SK-N-SH treated with all-trans-retinoic acid at 6 μM for 48 hours (cell line): ENCODE measurements around the gene KLF17.

ENCODE experiments used
- ATAC-seq: fragments of 200-7000 bp; cut with Tn5 transposase; 3 replicates; pipeline ENCODE4 v1.9.1; 2020; ENCODE audit warnings: mild to moderate bottlenecking, moderate library complexity
- ARNTL ChIP-seq: fragments of 450-650 bp; formaldehyde crosslinking; IDR thresholded peaks from 2 replicates; pipeline ENCODE4 v1.5.0; 2020; ENCODE audit warnings: low read depth, mild to moderate bottlenecking, moderate library complexity, borderline replicate concordance
- BACH2 ChIP-seq: fragments of 250-450 bp; sonication (Bioruptor Pico); IDR thresholded peaks from 2 replicates; pipeline ENCODE4 v1.9.0; 2021; ENCODE audit warnings: mild to moderate bottlenecking, borderline replicate concordance
- CREB5 ChIP-seq: fragments of 250-450 bp; sonication (Bioruptor Pico); IDR thresholded peaks from 2 replicates; pipeline ENCODE4 v1.5.1; 2020; ENCODE audit warnings: low read depth, mild to moderate bottlenecking, moderate library complexity
- CSDC2 ChIP-seq: fragments of 250-450 bp; sonication (Bioruptor Pico); IDR thresholded peaks from 2 replicates; pipeline ENCODE4 v1.5.0; 2020; ENCODE audit warnings: mild to moderate bottlenecking, moderate library complexity
- ESRRG ChIP-seq: fragments of 250-450 bp; sonication (Bioruptor Pico); IDR thresholded peaks from 2 replicates; pipeline ENCODE4 v1.6.1; 2021; ENCODE audit warnings: mild to moderate bottlenecking
- GLIS3 ChIP-seq: fragments of 250-450 bp; sonication (Bioruptor Pico); IDR thresholded peaks from 2 replicates; pipeline ENCODE4 v1.5.0; 2020; ENCODE audit warnings: mild to moderate bottlenecking, moderate library complexity
- ISL1 ChIP-seq: fragments of 250-450 bp; sonication (Bioruptor Pico); IDR thresholded peaks from 2 replicates; pipeline ENCODE4 v2.1.2; 2022; ENCODE audit warnings: mild to moderate bottlenecking, moderate library complexity
- OSR1 ChIP-seq: fragments of 250-450 bp; sonication (Bioruptor Pico); IDR thresholded peaks from 2 replicates; pipeline ENCODE4 v1.8.0; 2022; ENCODE audit warnings: moderate library complexity, mild to moderate bottlenecking, inconsistent platforms
- PPARA ChIP-seq: fragments of 250-450 bp; sonication (Bioruptor Pico); IDR thresholded peaks from 2 replicates; pipeline ENCODE4 v1.5.0; 2020; ENCODE audit warnings: mild to moderate bottlenecking, borderline replicate concordance
- SNAI2 ChIP-seq: fragments of 250-450 bp; sonication (Bioruptor Pico); IDR thresholded peaks from 2 replicates; pipeline ENCODE4 v1.5.0; 2020; ENCODE audit warnings: mild to moderate bottlenecking, moderate library complexity
- TCF4 ChIP-seq: fragments of 250-450 bp; sonication (Bioruptor Pico); IDR thresholded peaks from 2 replicates; pipeline ENCODE4 v1.8.0; 2021; ENCODE audit warnings: mild to moderate bottlenecking, moderate library complexity, borderline replicate concordance
- ZC3H10 ChIP-seq: fragments of 250-450 bp; sonication (Bioruptor Pico); IDR thresholded peaks from 2 replicates; pipeline ENCODE4 v1.5.1; 2021; ENCODE audit warnings: mild to moderate bottlenecking, moderate library complexity
- ZFP3 ChIP-seq: fragments of 250-450 bp; sonication (Bioruptor Pico); IDR thresholded peaks from 2 replicates; pipeline ENCODE4 v1.5.0; 2020; ENCODE audit warnings: mild to moderate bottlenecking, moderate library complexity
- ZFP30 ChIP-seq: fragments of 450-650 bp; formaldehyde crosslinking; IDR thresholded peaks from 2 replicates; pipeline ENCODE4 v1.5.0; 2022; ENCODE audit warnings: mild to moderate bottlenecking, moderate library complexity
- ZNF565 ChIP-seq: fragments of 450-650 bp; formaldehyde crosslinking; conservative IDR thresholded peaks from 2 replicates; pipeline ENCODE4 v1.5.0; 2020; ENCODE audit warnings: low read depth, mild to moderate bottlenecking, moderate library complexity
- ZNF70 ChIP-seq: fragments of 450-650 bp; formaldehyde crosslinking; IDR thresholded peaks from 2 replicates; pipeline ENCODE4 v1.5.0; 2020; ENCODE audit warnings: mild to moderate bottlenecking, moderate library complexity
- ZNF8 ChIP-seq: fragments of 450-650 bp; formaldehyde crosslinking; IDR thresholded peaks from 2 replicates; pipeline ENCODE4 v1.5.0; 2020; ENCODE audit warnings: mild to moderate bottlenecking, moderate library complexity
- TF ChIP-seq, protein P1 (sequence below): fragments of 250-450 bp; sonication (Bioruptor Pico); IDR thresholded peaks from 2 replicates; pipeline ENCODE4 v1.8.0; 2020; ENCODE audit warnings: mild to moderate bottlenecking, moderate library complexity, borderline replicate concordance
- TF ChIP-seq, protein P2 (sequence below): fragments of 250-450 bp; sonication (Bioruptor Pico); IDR thresholded peaks from 2 replicates; pipeline ENCODE4 v1.5.0; 2020; ENCODE audit warnings: mild to moderate bottlenecking, moderate library complexity

Gene KLF17

GRCh38 chr1:44168520-44169098 lies 50.0 kb downstream of the KLF17 start (continued):
- TF ChIP-seq ZNF70 = no peak
- TF ChIP-seq ZFP30 (CRISPR knock-in tag) = no peak
- TF ChIP-seq OSR1 = no peak
- no peak for TF ChIP-seq TCF4
- TF ChIP-seq, all 23 proteins: peak for 0

- no peak for ATAC-seq
These were observed 51.7 kb downstream of the KLF17 start for GRCh38 chr1:44170281-44170823.

GRCh38 chr1:44174630-44175029 lies 56.0 kb downstream of the KLF17 start:
- no peak for ATAC-seq
- TF ChIP-seq BACH2 (CRISPR knock-in tag) (no peak), PPARA (CRISPR knock-in tag) (no peak), GLIS3 (CRISPR knock-in tag) (no peak), SNAI2 (CRISPR knock-in tag) (no peak), CSDC2 (CRISPR knock-in tag) (no peak), ARNTL (no peak), ISL1 (CRISPR knock-in tag) (no peak), ZFP30 (CRISPR knock-in tag) (no peak)
- TF ChIP-seq, protein P1, sequence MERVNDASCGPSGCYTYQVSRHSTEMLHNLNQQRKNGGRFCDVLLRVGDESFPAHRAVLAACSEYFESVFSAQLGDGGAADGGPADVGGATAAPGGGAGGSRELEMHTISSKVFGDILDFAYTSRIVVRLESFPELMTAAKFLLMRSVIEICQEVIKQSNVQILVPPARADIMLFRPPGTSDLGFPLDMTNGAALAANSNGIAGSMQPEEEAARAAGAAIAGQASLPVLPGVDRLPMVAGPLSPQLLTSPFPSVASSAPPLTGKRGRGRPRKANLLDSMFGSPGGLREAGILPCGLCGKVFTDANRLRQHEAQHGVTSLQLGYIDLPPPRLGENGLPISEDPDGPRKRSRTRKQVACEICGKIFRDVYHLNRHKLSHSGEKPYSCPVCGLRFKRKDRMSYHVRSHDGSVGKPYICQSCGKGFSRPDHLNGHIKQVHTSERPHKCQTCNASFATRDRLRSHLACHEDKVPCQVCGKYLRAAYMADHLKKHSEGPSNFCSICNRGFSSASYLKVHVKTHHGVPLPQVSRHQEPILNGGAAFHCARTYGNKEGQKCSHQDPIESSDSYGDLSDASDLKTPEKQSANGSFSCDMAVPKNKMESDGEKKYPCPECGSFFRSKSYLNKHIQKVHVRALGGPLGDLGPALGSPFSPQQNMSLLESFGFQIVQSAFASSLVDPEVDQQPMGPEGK (CRISPR knock-in tag) = no peak

More at GRCh38 chr1:44170281-44170823, 51.7 kb downstream of the KLF17 start:
- no peak for TF ChIP-seq CREB5 (CRISPR knock-in tag)
- no peak for TF ChIP-seq ARNTL
- no peak for TF ChIP-seq ZC3H10 (CRISPR knock-in tag)
- TF ChIP-seq PPARA (CRISPR knock-in tag) = no peak
- no peak for TF ChIP-seq ZFP3 (CRISPR knock-in tag)
- TF ChIP-seq ESRRG (CRISPR knock-in tag) = no peak
- TF ChIP-seq GLIS3 (CRISPR knock-in tag) = no peak
- TF ChIP-seq ZNF8 (CRISPR knock-in tag) = no peak
- TF ChIP-seq CSDC2 (CRISPR knock-in tag) = no peak
- no peak for TF ChIP-seq BACH2 (CRISPR knock-in tag)
- no peak for TF ChIP-seq ZFP30 (CRISPR knock-in tag)
- no peak for TF ChIP-seq ZNF70
- TF ChIP-seq TCF4 = no peak
- TF ChIP-seq OSR1 = no peak
- TF ChIP-seq, protein P2, sequence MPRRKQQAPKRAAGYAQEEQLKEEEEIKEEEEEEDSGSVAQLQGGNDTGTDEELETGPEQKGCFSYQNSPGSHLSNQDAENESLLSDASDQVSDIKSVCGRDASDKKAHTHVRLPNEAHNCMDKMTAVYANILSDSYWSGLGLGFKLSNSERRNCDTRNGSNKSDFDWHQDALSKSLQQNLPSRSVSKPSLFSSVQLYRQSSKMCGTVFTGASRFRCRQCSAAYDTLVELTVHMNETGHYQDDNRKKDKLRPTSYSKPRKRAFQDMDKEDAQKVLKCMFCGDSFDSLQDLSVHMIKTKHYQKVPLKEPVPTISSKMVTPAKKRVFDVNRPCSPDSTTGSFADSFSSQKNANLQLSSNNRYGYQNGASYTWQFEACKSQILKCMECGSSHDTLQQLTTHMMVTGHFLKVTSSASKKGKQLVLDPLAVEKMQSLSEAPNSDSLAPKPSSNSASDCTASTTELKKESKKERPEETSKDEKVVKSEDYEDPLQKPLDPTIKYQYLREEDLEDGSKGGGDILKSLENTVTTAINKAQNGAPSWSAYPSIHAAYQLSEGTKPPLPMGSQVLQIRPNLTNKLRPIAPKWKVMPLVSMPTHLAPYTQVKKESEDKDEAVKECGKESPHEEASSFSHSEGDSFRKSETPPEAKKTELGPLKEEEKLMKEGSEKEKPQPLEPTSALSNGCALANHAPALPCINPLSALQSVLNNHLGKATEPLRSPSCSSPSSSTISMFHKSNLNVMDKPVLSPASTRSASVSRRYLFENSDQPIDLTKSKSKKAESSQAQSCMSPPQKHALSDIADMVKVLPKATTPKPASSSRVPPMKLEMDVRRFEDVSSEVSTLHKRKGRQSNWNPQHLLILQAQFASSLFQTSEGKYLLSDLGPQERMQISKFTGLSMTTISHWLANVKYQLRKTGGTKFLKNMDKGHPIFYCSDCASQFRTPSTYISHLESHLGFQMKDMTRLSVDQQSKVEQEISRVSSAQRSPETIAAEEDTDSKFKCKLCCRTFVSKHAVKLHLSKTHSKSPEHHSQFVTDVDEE (CRISPR knock-in tag) = no peak
- TF ChIP-seq, protein P1 (CRISPR knock-in tag) = no peak
- TF ChIP-seq ZNF565 (CRISPR knock-in tag) = no peak
